Caco-2 (cell line): ENCODE data around the gene MAPKAP1. TPM values are rescaled to one million over a fixed set of nuclear protein-coding genes. Genes with fewer than 3 reads are reported as not detected.

Source experiments
- BruUV-seq: library from RNA; stranded (reverse); fragments of 400-500 nt; replicated peaks from 2 replicates; lab custom pipeline; 2021; lab: Mats Ljungman, UMichigan
- CTCF ChIA-PET: fragments of 300-600 bp; sonication (Branson Sonifier 250); formaldehyde crosslinking; loops from one replicate; lab custom pipeline; 2022; ENCODE audit warnings: antibody characterized with exemption; lab: Charles Lee
- POLR2A ChIA-PET: fragments of 300-600 bp; sonication (Branson Sonifier 250); formaldehyde crosslinking; loops from one replicate; lab custom pipeline; 2022; ENCODE audit warnings: antibody characterized with exemption; lab: Charles Lee
- DNase-seq, 2 experiments: peaks; one replicate each; pipeline versions ENCODE4 v3.0.0 to v3.0.0-alpha.2; 2020 to 2022
- H3K27me3 ChIP-seq: replicated peaks from 2 replicates; pipeline ENCODE4 v1.6.0; 2011; ENCODE audit warnings: low read length; ENCODE audit not compliant: control insufficient read depth, insufficient read depth
- H3K36me3 ChIP-seq: 2 replicates; pipeline ENCODE4 v1.5.1; 2011; ENCODE audit warnings: low read length; ENCODE audit not compliant: control insufficient read depth, insufficient read depth
- H3K4me1 ChIP-seq: fragments of 250-450 bp; sonication (Bioruptor Pico); 2 replicates; pipeline ENCODE4 v1.5.1; 2020; ENCODE audit warnings: mild to moderate bottlenecking
- H3K4me3 ChIP-seq: 2 replicates; pipeline ENCODE4 v1.5.1; 2011; ENCODE audit warnings: low read depth, mild to moderate bottlenecking, control low read depth, low read length
- H3K9me3 ChIP-seq: fragments of 250-450 bp; sonication (Bioruptor Pico); 2 replicates; pipeline ENCODE4 v1.5.1; 2020; ENCODE audit warnings: mild to moderate bottlenecking, moderate library complexity
- H3K27ac Mint-ChIP-seq: one replicate; pipeline ENCODE4 v1.8.0; 2022; ENCODE audit warnings: mixed read lengths; ENCODE audit not compliant: unreplicated experiment
- H3K27me3 Mint-ChIP-seq: one replicate; pipeline ENCODE4 v1.8.0; 2022; ENCODE audit warnings: mixed read lengths; ENCODE audit not compliant: insufficient read depth, unreplicated experiment
- H3K36me3 Mint-ChIP-seq: one replicate; pipeline ENCODE4 v1.8.0; 2022; ENCODE audit warnings: mild to moderate bottlenecking, mixed read lengths; ENCODE audit not compliant: insufficient read depth, unreplicated experiment
- H3K4me1 Mint-ChIP-seq: one replicate; pipeline ENCODE4 v1.8.0; 2022; ENCODE audit warnings: low read depth, mixed read lengths; ENCODE audit not compliant: unreplicated experiment
- H3K4me3 Mint-ChIP-seq: one replicate; pipeline ENCODE4 v1.8.0; 2022; ENCODE audit warnings: mild to moderate bottlenecking, moderate library complexity, mixed read lengths; ENCODE audit not compliant: unreplicated experiment
- H3K9me3 Mint-ChIP-seq: one replicate; pipeline ENCODE4 v1.8.0; 2022; ENCODE audit warnings: mixed read lengths; ENCODE audit not compliant: unreplicated experiment
- intact Hi-C: fragments of 100-400 bp; cut with micrococcal nuclease; formaldehyde crosslinking; loops from one replicate; pipeline ENCODE4 v1.10.0; 2022; ENCODE audit not compliant: unreplicated experiment
- total RNA-seq: library from RNA; stranded (reverse); gene quantifications from 2 replicates; pipeline ENCODE4 v1.2.3, GENCODE V29; 2022
- TF ChIP-seq, protein P1 (sequence below), 2 experiments: fragments of 200-600 bp in 1 of 2; IDR thresholded peaks; 1 replicate in 1 of 2; 2 replicates in 1 of 2; pipeline versions ENCODE4 v1.5.1 to v1.8.0; 2011 to 2022; ENCODE audit warnings: antibody characterized with exemption in 1 of 2, control low read depth in 1 of 2, inconsistent platforms in 1 of 2, low read depth in 1 of 2, low read length in 1 of 2, mild to moderate bottlenecking in 1 of 2, moderate library complexity in 1 of 2; ENCODE audit not compliant: insufficient read depth in 1 of 2, severe bottlenecking in 1 of 2, unreplicated experiment in 1 of 2

The MAPKAP1 gene
- total RNA-seq, 1 experiment from 2014 or later = 70.0 TPM

DNA sequence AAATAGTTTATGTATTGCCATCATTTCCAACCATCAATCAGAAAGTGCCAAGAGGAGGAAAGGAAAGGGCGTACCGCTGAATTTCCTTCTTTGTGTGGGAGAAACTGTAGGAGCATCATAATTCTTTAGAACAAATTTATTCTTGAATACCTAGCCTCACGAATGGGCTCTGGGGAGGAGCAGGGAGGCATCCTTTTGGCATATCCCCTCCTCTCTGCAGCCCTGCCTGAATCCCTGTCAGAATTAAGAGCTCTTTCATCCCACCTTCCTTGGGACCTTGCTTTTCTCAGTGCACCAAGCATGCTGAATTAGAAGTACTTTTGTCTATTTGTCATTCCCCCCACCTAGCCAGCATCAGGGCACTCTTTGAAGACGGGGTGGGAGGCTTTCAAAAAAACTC lies 189.4 kb downstream of the MAPKAP1 start:
- Mint-ChIP-seq H3K36me3 (no peaks in the 10 kb centered on the region), H3K27ac (no peak overlapping the region), H3K27me3 (no peaks in the 10 kb centered on the region), H3K9me3 (no peaks in the 10 kb centered on the region), H3K4me1 (peaks cover 12% of the 10 kb centered on the region), H3K4me3 (no peak overlapping the region)
- TF ChIP-seq, protein P1, sequence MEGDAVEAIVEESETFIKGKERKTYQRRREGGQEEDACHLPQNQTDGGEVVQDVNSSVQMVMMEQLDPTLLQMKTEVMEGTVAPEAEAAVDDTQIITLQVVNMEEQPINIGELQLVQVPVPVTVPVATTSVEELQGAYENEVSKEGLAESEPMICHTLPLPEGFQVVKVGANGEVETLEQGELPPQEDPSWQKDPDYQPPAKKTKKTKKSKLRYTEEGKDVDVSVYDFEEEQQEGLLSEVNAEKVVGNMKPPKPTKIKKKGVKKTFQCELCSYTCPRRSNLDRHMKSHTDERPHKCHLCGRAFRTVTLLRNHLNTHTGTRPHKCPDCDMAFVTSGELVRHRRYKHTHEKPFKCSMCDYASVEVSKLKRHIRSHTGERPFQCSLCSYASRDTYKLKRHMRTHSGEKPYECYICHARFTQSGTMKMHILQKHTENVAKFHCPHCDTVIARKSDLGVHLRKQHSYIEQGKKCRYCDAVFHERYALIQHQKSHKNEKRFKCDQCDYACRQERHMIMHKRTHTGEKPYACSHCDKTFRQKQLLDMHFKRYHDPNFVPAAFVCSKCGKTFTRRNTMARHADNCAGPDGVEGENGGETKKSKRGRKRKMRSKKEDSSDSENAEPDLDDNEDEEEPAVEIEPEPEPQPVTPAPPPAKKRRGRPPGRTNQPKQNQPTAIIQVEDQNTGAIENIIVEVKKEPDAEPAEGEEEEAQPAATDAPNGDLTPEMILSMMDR (IDR thresholded peaks at IDR 0.05; ENCODE audit: insufficient read depth in 1 of 2, low read depth in 1 of 2, low read length in 1 of 2, severe bottlenecking in 1 of 2, unreplicated experiment in 1 of 2) = no peak
- intact Hi-C loops = no loop called here
- Histone ChIP-seq H3K9me3 (no peaks in the 10 kb centered on the region), H3K4me3 (no peak overlapping the region), H3K4me1 (peaks cover 19% of the 10 kb centered on the region), H3K36me3 (no peaks in the 10 kb centered on the region), H3K27me3 (no peaks in the 10 kb centered on the region)
- ChIA-PET POLR2A (no interaction called here), CTCF (no interaction called here)
- BruUV-seq = no TSS peak
- no peak for DNase-seq

DNA sequence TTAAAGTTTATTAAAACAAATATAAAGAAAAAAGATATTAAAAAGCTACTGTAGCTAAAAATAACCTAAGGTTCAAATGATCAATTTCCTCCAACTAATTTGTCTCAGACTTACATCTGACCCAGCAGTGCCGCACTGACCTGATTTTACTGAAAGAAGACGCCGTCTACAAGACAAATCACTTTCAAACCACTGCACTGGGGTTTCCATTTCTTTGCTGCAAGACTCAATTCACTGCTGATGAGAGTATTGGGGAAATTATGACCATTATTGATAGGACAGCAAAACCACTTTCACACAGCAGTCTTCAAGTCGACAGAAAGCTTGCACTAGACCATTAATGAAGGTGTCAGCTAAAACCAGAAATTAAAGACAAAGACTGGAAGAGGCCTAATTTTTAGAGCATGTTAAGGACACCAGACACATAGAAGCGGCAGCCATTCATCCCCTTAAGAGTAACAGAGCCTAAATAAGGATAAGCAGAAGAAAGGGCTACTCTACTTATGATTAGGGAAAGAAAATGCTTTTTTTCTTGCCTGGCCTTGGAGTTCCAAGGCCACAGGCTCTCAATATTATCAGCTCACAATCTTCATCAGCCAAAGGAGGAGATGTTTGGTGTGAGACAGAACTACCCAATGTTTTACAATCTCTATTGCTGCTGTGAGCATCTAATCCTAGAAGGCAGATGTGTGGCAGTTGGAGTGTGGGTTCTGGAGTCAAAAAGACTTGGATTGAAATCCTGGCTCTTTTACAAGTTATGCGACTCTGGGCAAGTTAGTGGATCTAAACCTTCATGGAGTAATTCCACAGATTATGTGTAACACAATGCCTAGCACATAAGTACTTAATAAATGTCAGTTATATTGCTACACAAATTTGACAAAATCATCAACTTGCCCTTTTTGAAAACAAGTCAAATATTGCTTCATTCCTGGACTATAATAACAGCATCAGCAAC lies 190.7 kb downstream of the MAPKAP1 start:
- TF ChIP-seq, protein P1 (IDR thresholded peaks at IDR 0.05; ENCODE audit: insufficient read depth in 1 of 2, low read depth in 1 of 2, low read length in 1 of 2, severe bottlenecking in 1 of 2, unreplicated experiment in 1 of 2) = no peak
- no TSS peak for BruUV-seq
- Mint-ChIP-seq H3K36me3 (no peaks in the 10 kb centered on the region), H3K4me1 (peaks cover 12% of the 10 kb centered on the region), H3K9me3 (no peaks in the 10 kb centered on the region), H3K4me3 (no peak overlapping the region), H3K27ac (no peak overlapping the region), H3K27me3 (no peaks in the 10 kb centered on the region)
- POLR2A ChIA-PET = no interaction called here
- no peak for DNase-seq
- Histone ChIP-seq H3K4me3 (no peak overlapping the region), H3K9me3 (no peaks in the 10 kb centered on the region), H3K36me3 (no peaks in the 10 kb centered on the region), H3K27me3 (no peaks in the 10 kb centered on the region), H3K4me1 (peaks cover 19% of the 10 kb centered on the region)
- intact Hi-C loops = no loop called here
- CTCF ChIA-PET = no interaction called here

DNA sequence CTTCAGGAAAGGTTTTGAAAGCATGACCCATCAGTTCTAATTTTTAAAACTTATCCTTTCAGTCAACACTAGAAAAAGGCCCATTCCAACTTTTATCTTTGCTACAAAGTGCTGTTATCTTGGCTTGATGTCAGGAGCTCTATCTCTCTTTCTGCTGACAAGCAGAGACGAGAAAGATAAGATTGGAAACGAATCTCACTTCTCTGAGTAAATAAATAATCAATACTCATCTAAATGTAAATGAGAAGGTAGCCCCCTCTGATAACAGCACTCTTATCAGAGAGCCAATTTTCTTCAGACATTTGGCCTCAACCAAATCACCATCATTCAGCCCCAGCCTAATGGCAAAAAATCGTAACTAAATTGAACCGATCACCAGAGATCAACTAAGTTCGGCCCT lies 191.7 kb downstream of the MAPKAP1 start:
- no peak overlapping the region for H3K4me3 ChIP-seq
- H3K4me1 ChIP-seq = peaks cover 19% of the 10 kb centered on the region
- H3K27me3 ChIP-seq = no peaks in the 10 kb centered on the region
- no peak for DNase-seq
- H3K27ac Mint-ChIP-seq = no peak overlapping the region
- intact Hi-C loops = no loop called here
- POLR2A ChIA-PET = no interaction called here
- no peaks in the 10 kb centered on the region for H3K27me3 Mint-ChIP-seq
- H3K4me1 Mint-ChIP-seq = peaks cover 12% of the 10 kb centered on the region
- H3K4me3 Mint-ChIP-seq = no peak overlapping the region
- no TSS peak for BruUV-seq
- no peaks in the 10 kb centered on the region for H3K9me3 ChIP-seq
- H3K9me3 Mint-ChIP-seq = no peaks in the 10 kb centered on the region
- H3K36me3 ChIP-seq = no peaks in the 10 kb centered on the region
- H3K36me3 Mint-ChIP-seq = no peaks in the 10 kb centered on the region
- TF ChIP-seq, protein P1 (IDR thresholded peaks at IDR 0.05; ENCODE audit: insufficient read depth in 1 of 2, low read depth in 1 of 2, low read length in 1 of 2, severe bottlenecking in 1 of 2, unreplicated experiment in 1 of 2) = no peak
- CTCF ChIA-PET = no interaction called here
